Measurements from ENCODE around the gene CLTA.

The CLTA gene

GRCh38 chr9:36214571-36214970, 23.9 kb downstream of the CLTA start:
- peaks cover 15% of the 10 kb centered on the region for H3K36me3 ChIP-seq (ENCODE audit: control insufficient read depth, insufficient read depth, low read length)
- H2BK15ac ChIP-seq (replicated peaks; ENCODE audit: low read depth), result no peak overlapping the region
- no peak overlapping the region for H3K23ac ChIP-seq (ENCODE audit: low read length)
- no peak overlapping the region for H4K5ac ChIP-seq (ENCODE audit: low read length)
- peaks cover 19% of the 10 kb centered on the region for H3K79me1 ChIP-seq (ENCODE audit: low read length)
- H3K9ac ChIP-seq (ENCODE audit: low read length), result no peak overlapping the region
- no peaks in the 10 kb centered on the region for H3K4me1 ChIP-seq (ENCODE audit: control insufficient read depth, low read depth, low read length)
- H3K27me3 ChIP-seq (ENCODE audit: insufficient read depth, low read length, poor library complexity), result no peaks in the 10 kb centered on the region
- no peak overlapping the region for H3K18ac ChIP-seq (ENCODE audit: low read length)
- no peak overlapping the region for H2BK120ac ChIP-seq (ENCODE audit: low read depth, low read length)
- peaks cover 10% of the 10 kb centered on the region for H3K79me2 ChIP-seq (ENCODE audit: control insufficient read depth, insufficient read depth, low read length)
- H3K4me3 ChIP-seq (ENCODE audit: low read length), result no peak overlapping the region
- H2AK5ac ChIP-seq (ENCODE audit: low read length), result no peak overlapping the region
- no peak overlapping the region for H3K4ac ChIP-seq (ENCODE audit: low read depth, low read length)
- H3K27ac ChIP-seq (ENCODE audit: low read depth, low read length), result no peak overlapping the region
- no peak overlapping the region for H4K8ac ChIP-seq (ENCODE audit: low read depth, low read length)
- no peak for DNase-seq
- H3K56ac ChIP-seq (ENCODE audit: low read length), result no peak overlapping the region
- no peak overlapping the region for H2BK5ac ChIP-seq (ENCODE audit: low read length)
- H3K4me2 ChIP-seq (ENCODE audit: low read length), result no peak overlapping the region

GRCh38 chr9:36217256-36217968, 26.7 kb downstream of the CLTA start:
- no peak overlapping the region for H3K56ac ChIP-seq (ENCODE audit: low read length)
- no peak for DNase-seq
- no peak overlapping the region for H3K4ac ChIP-seq (ENCODE audit: low read depth, low read length)
- no peak overlapping the region for H3K23ac ChIP-seq (ENCODE audit: low read length)
- no peak overlapping the region for H3K9ac ChIP-seq (ENCODE audit: low read length)
- H3K4me1 ChIP-seq (ENCODE audit: control insufficient read depth, low read depth, low read length), result no peaks in the 10 kb centered on the region
- H3K18ac ChIP-seq (ENCODE audit: low read length), result no peak overlapping the region
- H2BK15ac ChIP-seq (replicated peaks; ENCODE audit: low read depth), result no peak overlapping the region
- no peak overlapping the region for H3K4me2 ChIP-seq (ENCODE audit: low read length)
- no peak overlapping the region for H2AK5ac ChIP-seq (ENCODE audit: low read length)
- H2BK120ac ChIP-seq (ENCODE audit: low read depth, low read length), result no peak overlapping the region
- no CpG with 5 or more reads among the region's 13 CpGs for WGBS (ENCODE audit: extremely low coverage, insufficient coverage, low lambda C conversion rate)
- H4K5ac ChIP-seq (ENCODE audit: low read length), result no peak overlapping the region
- no peak overlapping the region for H2BK5ac ChIP-seq (ENCODE audit: low read length)
- no peaks in the 10 kb centered on the region for H3K27me3 ChIP-seq (ENCODE audit: insufficient read depth, low read length, poor library complexity)
- H3K4me3 ChIP-seq (ENCODE audit: low read length), result no peak overlapping the region
- peaks cover 7% of the 10 kb centered on the region for H3K36me3 ChIP-seq (ENCODE audit: control insufficient read depth, insufficient read depth, low read length)
- no peaks in the 10 kb centered on the region for H3K79me2 ChIP-seq (ENCODE audit: control insufficient read depth, insufficient read depth, low read length)
- no peak overlapping the region for H4K8ac ChIP-seq (ENCODE audit: low read depth, low read length)
- no peak overlapping the region for H3K27ac ChIP-seq (ENCODE audit: low read depth, low read length)
- H3K79me1 ChIP-seq (ENCODE audit: low read length), result peaks cover 6% of the 10 kb centered on the region

GRCh38 chr9:36218011-36218410, 27.3 kb downstream of the CLTA start:
- H3K56ac ChIP-seq (ENCODE audit: low read length), result no peak overlapping the region
- no peak overlapping the region for H4K8ac ChIP-seq (ENCODE audit: low read depth, low read length)
- peaks cover 9% of the 10 kb centered on the region for H3K36me3 ChIP-seq (ENCODE audit: control insufficient read depth, insufficient read depth, low read length)
- peaks cover 6% of the 10 kb centered on the region for H3K79me1 ChIP-seq (ENCODE audit: low read length)
- no peaks in the 10 kb centered on the region for H3K79me2 ChIP-seq (ENCODE audit: control insufficient read depth, insufficient read depth, low read length)
- H2BK120ac ChIP-seq (ENCODE audit: low read depth, low read length), result no peak overlapping the region
- no peak overlapping the region for H3K27ac ChIP-seq (ENCODE audit: low read depth, low read length)
- no peak overlapping the region for H3K4ac ChIP-seq (ENCODE audit: low read depth, low read length)
- H3K4me3 ChIP-seq (ENCODE audit: low read length), result no peak overlapping the region
- no CpG with 5 or more reads among the region's 5 CpGs for WGBS (ENCODE audit: extremely low coverage, insufficient coverage, low lambda C conversion rate)
- H2AK5ac ChIP-seq (ENCODE audit: low read length), result no peak overlapping the region
- H2BK5ac ChIP-seq (ENCODE audit: low read length), result no peak overlapping the region
- H3K4me1 ChIP-seq (ENCODE audit: control insufficient read depth, low read depth, low read length), result no peaks in the 10 kb centered on the region
- no peak overlapping the region for H3K18ac ChIP-seq (ENCODE audit: low read length)
- H3K23ac ChIP-seq (ENCODE audit: low read length), result no peak overlapping the region
- no peak overlapping the region for H2BK15ac ChIP-seq (replicated peaks; ENCODE audit: low read depth)
- H3K9ac ChIP-seq (ENCODE audit: low read length), result no peak overlapping the region
- H3K4me2 ChIP-seq (ENCODE audit: low read length), result no peak overlapping the region
- DNase-seq, result no peak
- no peak overlapping the region for H4K5ac ChIP-seq (ENCODE audit: low read length)
- no peaks in the 10 kb centered on the region for H3K27me3 ChIP-seq (ENCODE audit: insufficient read depth, low read length, poor library complexity)

GRCh38 chr9:36218411-36218901, 27.7 kb downstream of the CLTA start:
- no peak overlapping the region for H3K4ac ChIP-seq (ENCODE audit: low read depth, low read length)
- H3K27ac ChIP-seq (ENCODE audit: low read depth, low read length), result no peak overlapping the region
- DNase-seq, result no peak
- H3K9ac ChIP-seq (ENCODE audit: low read length), result no peak overlapping the region
- no peaks in the 10 kb centered on the region for H3K27me3 ChIP-seq (ENCODE audit: insufficient read depth, low read length, poor library complexity)
- H4K8ac ChIP-seq (ENCODE audit: low read depth, low read length), result no peak overlapping the region
- H3K36me3 ChIP-seq (ENCODE audit: control insufficient read depth, insufficient read depth, low read length), result peaks cover 9% of the 10 kb centered on the region
- H3K18ac ChIP-seq (ENCODE audit: low read length), result no peak overlapping the region
- H3K23ac ChIP-seq (ENCODE audit: low read length), result no peak overlapping the region
- WGBS (ENCODE audit: extremely low coverage, insufficient coverage, low lambda C conversion rate), result no CpG with 5 or more reads among the region's 7 CpGs
- H3K4me3 ChIP-seq (ENCODE audit: low read length), result no peak overlapping the region
- H2AK5ac ChIP-seq (ENCODE audit: low read length), result no peak overlapping the region
- no peak overlapping the region for H2BK5ac ChIP-seq (ENCODE audit: low read length)
- H4K5ac ChIP-seq (ENCODE audit: low read length), result no peak overlapping the region
- no peaks in the 10 kb centered on the region for H3K79me2 ChIP-seq (ENCODE audit: control insufficient read depth, insufficient read depth, low read length)
- no peak overlapping the region for H2BK15ac ChIP-seq (replicated peaks; ENCODE audit: low read depth)
- H3K79me1 ChIP-seq (ENCODE audit: low read length), result peaks cover 6% of the 10 kb centered on the region
- no peak overlapping the region for H3K56ac ChIP-seq (ENCODE audit: low read length)
- no peaks in the 10 kb centered on the region for H3K4me1 ChIP-seq (ENCODE audit: control insufficient read depth, low read depth, low read length)
- H2BK120ac ChIP-seq (ENCODE audit: low read depth, low read length), result no peak overlapping the region
- no peak overlapping the region for H3K4me2 ChIP-seq (ENCODE audit: low read length)

- no peak overlapping the region for H3K18ac ChIP-seq (ENCODE audit: low read length)
- H2BK5ac ChIP-seq (ENCODE audit: low read length), result no peak overlapping the region
- H3K4me2 ChIP-seq (ENCODE audit: low read length), result no peak overlapping the region
- H2AK5ac ChIP-seq (ENCODE audit: low read length), result no peak overlapping the region
- no peak overlapping the region for H3K4me3 ChIP-seq (ENCODE audit: low read length)
- no peak overlapping the region for H3K27ac ChIP-seq (ENCODE audit: low read depth, low read length)
- no peak overlapping the region for H3K23ac ChIP-seq (ENCODE audit: low read length)
- no peak overlapping the region for H3K4ac ChIP-seq (ENCODE audit: low read depth, low read length)
- no peak overlapping the region for H3K9ac ChIP-seq (ENCODE audit: low read length)
- H3K56ac ChIP-seq (ENCODE audit: low read length), result no peak overlapping the region
- H4K5ac ChIP-seq (ENCODE audit: low read length), result no peak overlapping the region
- no CpG with 5 or more reads among the region's 3 CpGs for WGBS (ENCODE audit: extremely low coverage, insufficient coverage, low lambda C conversion rate)
- no peak overlapping the region for H2BK120ac ChIP-seq (ENCODE audit: low read depth, low read length)
- DNase-seq, result no peak
- no peak overlapping the region for H2BK15ac ChIP-seq (replicated peaks; ENCODE audit: low read depth)
- no peaks in the 10 kb centered on the region for H3K79me2 ChIP-seq (ENCODE audit: control insufficient read depth, insufficient read depth, low read length)
- no peaks in the 10 kb centered on the region for H3K4me1 ChIP-seq (ENCODE audit: control insufficient read depth, low read depth, low read length)
- H3K79me1 ChIP-seq (ENCODE audit: low read length), result peaks cover 2% of the 10 kb centered on the region
- no peak overlapping the region for H4K8ac ChIP-seq (ENCODE audit: low read depth, low read length)
- peaks cover 7% of the 10 kb centered on the region for H3K36me3 ChIP-seq (ENCODE audit: control insufficient read depth, insufficient read depth, low read length)
- no peaks in the 10 kb centered on the region for H3K27me3 ChIP-seq (ENCODE audit: insufficient read depth, low read length, poor library complexity)
These were observed 30.9 kb downstream of the CLTA start for GRCh38 chr9:36221667-36222066.

DNA sequence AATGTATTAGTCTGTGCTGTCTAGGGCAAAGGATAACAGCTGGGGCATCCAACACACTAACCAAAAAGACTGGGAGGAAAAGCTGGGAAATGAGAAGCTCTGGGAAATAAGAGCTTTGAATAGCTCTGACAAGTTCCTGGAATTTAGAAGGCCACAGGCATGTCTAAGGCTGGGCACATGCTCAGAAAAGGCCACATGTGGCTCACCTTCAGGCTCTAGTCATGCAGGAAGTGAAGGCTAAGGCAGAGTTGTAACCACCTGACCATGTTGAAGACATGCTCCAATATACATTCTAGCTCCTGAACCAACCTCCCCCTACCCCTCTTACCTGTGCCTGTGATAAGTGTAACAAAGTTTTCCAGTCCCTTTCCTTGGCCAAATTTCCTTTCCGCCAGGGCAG, 31.7 kb downstream of the CLTA start:
- H2BK120ac ChIP-seq (ENCODE audit: low read depth, low read length), result no peak overlapping the region
- H3K36me3 ChIP-seq (ENCODE audit: control insufficient read depth, insufficient read depth, low read length), result peaks cover 4% of the 10 kb centered on the region
- no peak overlapping the region for H3K23ac ChIP-seq (ENCODE audit: low read length)
- no peak overlapping the region for H3K56ac ChIP-seq (ENCODE audit: low read length)
- no peak for DNase-seq
- no peak overlapping the region for H3K27ac ChIP-seq (ENCODE audit: low read depth, low read length)
- no peak overlapping the region for H3K18ac ChIP-seq (ENCODE audit: low read length)
- no CpG with 5 or more reads among the region's 1 CpG for WGBS (ENCODE audit: extremely low coverage, insufficient coverage, low lambda C conversion rate)
- H3K4me2 ChIP-seq (ENCODE audit: low read length), result no peak overlapping the region
- H4K8ac ChIP-seq (ENCODE audit: low read depth, low read length), result no peak overlapping the region
- H3K4ac ChIP-seq (ENCODE audit: low read depth, low read length), result no peak overlapping the region
- H3K79me2 ChIP-seq (ENCODE audit: control insufficient read depth, insufficient read depth, low read length), result no peaks in the 10 kb centered on the region
- no peaks in the 10 kb centered on the region for H3K27me3 ChIP-seq (ENCODE audit: insufficient read depth, low read length, poor library complexity)
- H2BK15ac ChIP-seq (replicated peaks; ENCODE audit: low read depth), result no peak overlapping the region
- H4K5ac ChIP-seq (ENCODE audit: low read length), result no peak overlapping the region
- H3K9ac ChIP-seq (ENCODE audit: low read length), result no peak overlapping the region
- H3K79me1 ChIP-seq (ENCODE audit: low read length), result peaks cover 2% of the 10 kb centered on the region
- H2BK5ac ChIP-seq (ENCODE audit: low read length), result no peak overlapping the region
- H3K4me1 ChIP-seq (ENCODE audit: control insufficient read depth, low read depth, low read length), result no peaks in the 10 kb centered on the region
- no peak overlapping the region for H2AK5ac ChIP-seq (ENCODE audit: low read length)
- no peak overlapping the region for H3K4me3 ChIP-seq (ENCODE audit: low read length)
